Sigmoid colon (tissue), 7 donors: ENCODE results near the gene CD37. TPM values are rescaled to one million over a fixed set of nuclear protein-coding genes. Genes with fewer than 3 reads are reported as not detected.

Experiments used
- DNase-seq: peaks from one replicate; pipeline ENCODE4 v3.0.0-alpha.2; 2019
- H3K27ac ChIP-seq, 4 donors: fragments of 200-600 bp; sonication (generic); one replicate each; pipeline ENCODE4 v1.5.1; 2016 to 2019; ENCODE audit warnings: mild to moderate bottlenecking in 1 of 4
- H3K27me3 ChIP-seq, 3 donors: fragments of 200-600 bp; sonication (generic); one replicate each; pipeline ENCODE4 v1.5.1; 2019; ENCODE audit warnings: mild to moderate bottlenecking in 1 of 3
- H3K36me3 ChIP-seq, 4 donors: fragments of 200-600 bp; sonication (generic); one replicate each; pipeline ENCODE4 v1.5.1; 2016 to 2019
- H3K4me1 ChIP-seq, 4 donors: fragments of 200-600 bp; sonication (generic); one replicate each; pipeline ENCODE4 v1.5.1; 2017 to 2019
- H3K4me3 ChIP-seq, 4 donors: fragments of 200-600 bp; sonication (generic); one replicate each; pipeline ENCODE4 v1.5.1; 2017 to 2019; ENCODE audit warnings: mild to moderate bottlenecking in 2 of 4, moderate library complexity in 1 of 4
- H3K9me3 ChIP-seq, 4 donors: fragments of 200-600 bp in 3 of 4; sonication (generic) in 3 of 4; one replicate each; pipeline versions ENCODE4 v1.5.1 to v1.6.1; 2013 to 2019
- EP300 ChIP-seq, 4 donors: sonication (generic); formaldehyde crosslinking; IDR thresholded peaks; one replicate each; pipeline ENCODE4 v1.6.1; 2017; ENCODE audit warnings: antibody characterized with exemption in 4 of 4
- POLR2A ChIP-seq, 2 donors: fragments of 450-650 bp; IDR thresholded peaks; one replicate each; pipeline ENCODE4 v1.6.1; 2016; ENCODE audit warnings: antibody characterized with exemption in 2 of 2, mild to moderate bottlenecking in 2 of 2, moderate library complexity in 2 of 2
- POLR2AphosphoS5 ChIP-seq, 4 donors: sonication (generic); formaldehyde crosslinking; IDR thresholded peaks; one replicate each; pipeline ENCODE4 v1.6.1; 2017; ENCODE audit warnings: antibody characterized with exemption in 4 of 4
- WGBS, 2 donors: extraction: QIAGEN DNeasy Blood & Tissue Kit; methylation state at CpG; one replicate each; pipeline ENCODE4 v1.1.7; 2013; 5-methylcytosine and 5-hydroxymethylcytosine counted together
- intact Hi-C: fragments of 100-400 bp; cut with DNase I; formaldehyde crosslinking; loops from one replicate; pipeline ENCODE4 v1.15.1; 2023
- polyA plus RNA-seq, 3 donors: library from polyadenylated mRNA; stranded (reverse); fragments of 200-250 nt; gene quantifications; one replicate each; pipeline ENCODE4 v1.2.3, GENCODE V29; 2013
- total RNA-seq, 4 donors: library from RNA; depleted of rRNA; stranded (reverse); fragments of >200 nt; gene quantifications; one replicate each; pipeline ENCODE4 v1.1.0, GENCODE V29; 2016
- TF ChIP-seq, protein P1 (sequence below), 4 experiments: fragments of 450-650 bp in 3 of 4; fragments of 200-600 bp in 1 of 4; IDR thresholded peaks; one replicate each; pipeline ENCODE4 v1.5.1; 2016 to 2019; ENCODE audit warnings: antibody characterized with exemption in 4 of 4, mild to moderate bottlenecking in 3 of 4, moderate library complexity in 2 of 4
- donor health status: healthy with polysubstance abuse.
- donor health status: Bipolar disorder and iron deficiency.
- donor health status: healthy.

The CD37 gene
- total and polyA plus RNA-seq, 7 donors = 5.8 to 220 (median 9.4) TPM

DNA sequence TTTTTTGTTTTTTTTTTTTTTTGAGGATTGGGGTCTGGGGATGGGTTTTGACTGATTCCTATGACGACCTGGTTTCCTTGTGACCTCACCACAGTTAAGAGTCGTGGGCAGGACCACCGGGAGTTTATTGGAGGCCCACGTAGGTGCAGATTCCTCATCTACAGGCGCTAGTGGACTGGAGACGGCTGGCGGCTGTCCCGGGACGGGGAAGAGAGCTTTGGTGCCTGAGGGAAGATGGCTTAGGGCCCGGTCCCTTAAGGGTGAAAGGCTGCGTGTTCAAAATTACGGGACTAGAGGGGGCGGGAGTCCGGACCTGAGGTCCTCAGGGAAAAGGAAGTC is 27.7 kb downstream of the CD37 start:
- intact Hi-C loops = loop anchor here (1.0 kb wide), 1 partner anchor 80 kb away; no protein-coding TSS in a partner anchor
- WGBS, 2 donors = 1% methylated on average over 14 of the region's 14 CpGs
- peak overlapping the region; percentile 76 to 92 (median 85) for H3K4me3 ChIP-seq

GRCh38 chr19:49363268-49364082 is 28.3 kb downstream of the CD37 start, which contains the start of gene DKKL1:
DKKL1 (plus strand) TSS chr19:49363877; CDS start chr19:49363999, 122 bp downstream.
- H3K27me3 ChIP-seq = no peaks in the 10 kb centered on the region
- peak; percentile 100 for DNase-seq
- H3K9me3 ChIP-seq = no peaks in the 10 kb centered on the region
- peak; percentile 78 to 84 for TF ChIP-seq POLR2A (IDR thresholded peaks at IDR 0.05)
- peak in 1 of 4 donors; percentile 10 for TF ChIP-seq EP300 (IDR thresholded peaks at IDR 0.05)
- TF ChIP-seq POLR2AphosphoS5 (IDR thresholded peaks at IDR 0.05) = peak; percentile 91 to 95 (median 94)
- TF ChIP-seq, protein P1, sequence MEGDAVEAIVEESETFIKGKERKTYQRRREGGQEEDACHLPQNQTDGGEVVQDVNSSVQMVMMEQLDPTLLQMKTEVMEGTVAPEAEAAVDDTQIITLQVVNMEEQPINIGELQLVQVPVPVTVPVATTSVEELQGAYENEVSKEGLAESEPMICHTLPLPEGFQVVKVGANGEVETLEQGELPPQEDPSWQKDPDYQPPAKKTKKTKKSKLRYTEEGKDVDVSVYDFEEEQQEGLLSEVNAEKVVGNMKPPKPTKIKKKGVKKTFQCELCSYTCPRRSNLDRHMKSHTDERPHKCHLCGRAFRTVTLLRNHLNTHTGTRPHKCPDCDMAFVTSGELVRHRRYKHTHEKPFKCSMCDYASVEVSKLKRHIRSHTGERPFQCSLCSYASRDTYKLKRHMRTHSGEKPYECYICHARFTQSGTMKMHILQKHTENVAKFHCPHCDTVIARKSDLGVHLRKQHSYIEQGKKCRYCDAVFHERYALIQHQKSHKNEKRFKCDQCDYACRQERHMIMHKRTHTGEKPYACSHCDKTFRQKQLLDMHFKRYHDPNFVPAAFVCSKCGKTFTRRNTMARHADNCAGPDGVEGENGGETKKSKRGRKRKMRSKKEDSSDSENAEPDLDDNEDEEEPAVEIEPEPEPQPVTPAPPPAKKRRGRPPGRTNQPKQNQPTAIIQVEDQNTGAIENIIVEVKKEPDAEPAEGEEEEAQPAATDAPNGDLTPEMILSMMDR (IDR thresholded peaks at IDR 0.05) = peak in 1 of 4 experiments; percentile 21
- H3K36me3 ChIP-seq = peaks cover 0 to 14% (median 6%) of the 10 kb centered on the region in 4 donors
- peak within 1 kb of the TSS; percentile 93 to 98 (median 96) for H3K27ac ChIP-seq
- H3K4me1 ChIP-seq = peaks cover 0 to 34% (median 20%) of the 10 kb centered on the region in 4 donors
- H3K4me3 ChIP-seq = peak within 1 kb of the TSS; percentile 76 to 92 (median 85)
- intact Hi-C loops = loop anchor here (1.0 kb wide), 1 partner anchor 80 kb away; no protein-coding TSS in a partner anchor
- 1 to 3% methylated on average over 46 of the region's 46 CpGs for WGBS, 2 donors

More for the DNA sequence above, 27.7 kb downstream of the CD37 start:
- Histone ChIP-seq H3K27ac (peak overlapping the region; percentile 93 to 98 (median 96)), H3K4me1 (peaks cover 0 to 34% (median 20%) of the 10 kb centered on the region in 4 donors), H3K27me3 (no peaks in the 10 kb centered on the region), H3K9me3 (no peaks in the 10 kb centered on the region), H3K36me3 (peaks cover 0 to 20% (median 9%) of the 10 kb centered on the region in 4 donors)
- TF ChIP-seq EP300 (IDR thresholded peaks at IDR 0.05) = no peak
- TF ChIP-seq POLR2A (IDR thresholded peaks at IDR 0.05) = no peak
- TF ChIP-seq POLR2AphosphoS5 (IDR thresholded peaks at IDR 0.05) = no peak
- TF ChIP-seq, protein P1 (IDR thresholded peaks at IDR 0.05) = no peak
- DNase-seq = peak; percentile 86

- Histone ChIP-seq H3K4me1 (peaks cover 0 to 34% (median 20%) of the 10 kb centered on the region in 4 donors), H3K36me3 (peaks cover 0 to 7% (median 1%) of the 10 kb centered on the region in 4 donors), H3K27me3 (no peaks in the 10 kb centered on the region), H3K9me3 (peaks cover 0 to 3% (median 2%) of the 10 kb centered on the region in 4 donors), H3K4me3 (peak overlapping the region in 3 of 4 donors; percentile 30 to 89 (median 76)), H3K27ac (peak overlapping the region; percentile 93 to 98 (median 96))
- intact Hi-C loops = no loop called here
- 70 to 72% methylated on average over 27 of the region's 27 CpGs for WGBS, 2 donors
- TF ChIP-seq POLR2AphosphoS5 (IDR thresholded peaks at IDR 0.05) = no peak
- no peak for TF ChIP-seq EP300 (IDR thresholded peaks at IDR 0.05)
- no peak for TF ChIP-seq POLR2A (IDR thresholded peaks at IDR 0.05)
- TF ChIP-seq, protein P1 (IDR thresholded peaks at IDR 0.05) = no peak
- no peak for DNase-seq
Observed at GRCh38 chr19:49364083-49364737, 29.0 kb downstream of the CD37 start.

- intact Hi-C loops = no loop called here
- TF ChIP-seq POLR2AphosphoS5 (IDR thresholded peaks at IDR 0.05) = no peak
- TF ChIP-seq, protein P1 (IDR thresholded peaks at IDR 0.05) = no peak
- no peak for TF ChIP-seq POLR2A (IDR thresholded peaks at IDR 0.05)
- TF ChIP-seq EP300 (IDR thresholded peaks at IDR 0.05) = no peak
- Histone ChIP-seq H3K4me3 (no peak overlapping the region), H3K4me1 (peaks cover 0 to 21% (median 10%) of the 10 kb centered on the region in 4 donors), H3K36me3 (no peaks in the 10 kb centered on the region), H3K27me3 (no peaks in the 10 kb centered on the region), H3K9me3 (peaks cover 0 to 9% (median 5%) of the 10 kb centered on the region in 4 donors), H3K27ac (no peak overlapping the region)
- no peak for DNase-seq
Observed at GRCh38 chr19:49366110-49366509, 30.9 kb downstream of the CD37 start.
